ENCODE data around the gene PAQR5. TPM values are rescaled to one million over a fixed set of nuclear protein-coding genes. Genes with fewer than 3 reads are reported as not detected.
"Not testable (repeated sequence)": the region's sequence is repeated elsewhere in the genome, so short reads cannot be mapped to it uniquely, and the experiment has no call there.

Gene PAQR5
- total RNA-seq, 1 donor from 2014 or later: not detected

DNA sequence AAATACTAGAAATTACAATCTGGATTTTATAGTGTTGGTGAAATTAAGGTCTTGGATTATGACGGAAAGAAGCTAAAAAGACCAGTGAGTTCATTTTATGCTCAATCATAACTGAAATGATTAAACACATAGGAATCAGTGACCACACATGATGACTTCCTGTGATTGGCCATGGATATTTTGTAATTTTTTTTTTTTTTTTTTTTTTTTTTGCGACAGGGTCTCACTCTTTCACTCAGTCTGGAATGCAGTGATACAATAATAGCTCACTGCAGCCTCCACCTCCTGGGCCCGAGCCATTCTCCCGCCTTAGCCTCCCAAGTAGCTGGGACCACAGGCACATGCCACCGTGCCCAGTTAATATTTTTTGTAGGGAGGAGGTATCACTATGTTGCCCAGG, 47.4 kb downstream of the PAQR5 start:
- DNase-seq (ENCODE audit: extremely low read depth, low read depth, low spot score): no peak

DNA sequence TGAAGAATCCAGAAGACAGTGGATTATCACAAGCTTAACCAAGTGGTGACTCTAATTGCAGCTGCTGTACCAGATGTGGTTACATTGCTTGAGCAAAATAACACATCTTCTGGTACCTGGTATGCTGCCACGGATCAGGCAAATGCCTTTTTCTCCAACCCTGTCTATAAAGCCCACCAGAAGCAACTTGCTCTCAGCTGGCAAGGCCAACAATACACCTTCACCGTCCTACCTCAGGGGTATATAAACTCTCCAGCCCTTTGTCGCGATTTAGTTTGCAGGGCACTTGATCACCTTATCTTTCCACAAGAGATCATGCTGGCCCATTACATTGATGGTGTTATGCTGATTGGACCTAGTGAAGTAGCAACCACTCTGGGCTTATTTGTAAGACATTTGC, 52.6 kb downstream of the PAQR5 start:
- DNase-seq (ENCODE audit: extremely low read depth, low read depth, low spot score): no peak

DNA sequence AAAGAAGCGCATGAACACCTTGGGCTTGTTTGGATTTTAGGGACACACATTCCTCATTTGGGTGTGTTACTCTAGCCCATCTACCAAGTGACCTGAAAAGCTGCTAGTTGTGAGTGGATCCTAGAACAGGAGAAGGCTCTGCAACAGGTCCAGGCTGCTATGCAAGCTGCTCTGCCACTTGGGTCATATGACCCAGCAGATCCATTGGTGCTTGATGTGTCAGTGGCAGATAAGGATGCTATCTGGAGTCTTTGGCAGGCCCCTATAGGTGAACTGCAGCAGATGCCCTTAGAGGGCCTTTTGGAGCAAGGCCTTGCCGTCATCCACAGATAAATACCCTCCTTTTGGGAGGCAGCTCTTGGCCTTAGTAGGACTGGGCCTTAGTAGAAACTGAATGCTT, 53.2 kb downstream of the PAQR5 start:
- DNase-seq (ENCODE audit: extremely low read depth, low read depth, low spot score): no peak

DNA sequence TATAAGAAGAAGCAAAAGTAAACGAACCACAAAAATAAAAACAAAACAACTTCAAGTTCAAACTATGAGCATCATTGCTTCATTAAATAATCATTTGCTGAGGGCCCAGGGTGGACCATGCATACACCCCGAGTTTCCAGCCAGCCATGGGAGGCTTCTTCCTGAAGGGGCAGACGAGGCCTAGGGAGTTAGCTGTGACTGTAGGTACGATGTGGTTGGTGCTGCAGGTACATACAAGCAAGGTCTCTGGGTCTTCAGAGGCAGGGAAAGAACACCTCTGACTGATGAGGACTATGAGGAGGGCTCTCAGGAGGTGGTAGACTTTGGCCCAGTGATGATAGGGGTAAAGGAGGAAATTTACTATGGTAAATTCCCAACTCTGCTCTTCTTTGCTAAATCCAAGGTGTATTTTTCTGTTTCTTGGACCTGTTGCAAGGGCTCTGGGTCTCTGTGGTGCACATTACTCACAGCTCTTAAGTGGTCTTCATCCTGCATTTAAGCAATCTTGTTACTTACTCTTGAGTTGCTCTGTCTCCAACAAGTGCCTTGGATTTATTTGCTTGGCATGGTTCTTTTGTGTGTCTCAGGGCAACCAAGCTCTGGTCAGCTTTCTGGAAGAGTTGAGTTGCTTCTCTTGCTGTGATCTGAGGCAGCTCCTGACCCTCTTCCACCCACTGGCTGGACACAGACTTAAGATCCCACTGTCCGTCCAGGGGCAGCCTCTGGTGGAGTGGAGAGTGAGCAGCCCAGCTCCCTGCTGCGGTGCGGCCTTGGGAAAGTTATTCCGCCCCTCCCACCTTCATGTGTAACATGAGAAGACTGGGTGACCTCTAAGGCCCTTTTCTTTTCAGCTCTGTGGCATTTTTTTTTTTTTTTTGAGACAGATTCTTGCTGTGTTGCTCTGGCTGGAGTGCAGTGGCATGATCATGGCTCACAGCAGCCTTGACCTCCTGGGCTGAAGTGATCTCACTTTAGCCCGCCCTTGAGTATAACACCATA, 59.4 kb downstream of the PAQR5 start:
- DNase-seq (ENCODE audit: extremely low read depth, low read depth, low spot score): no peak

DNA sequence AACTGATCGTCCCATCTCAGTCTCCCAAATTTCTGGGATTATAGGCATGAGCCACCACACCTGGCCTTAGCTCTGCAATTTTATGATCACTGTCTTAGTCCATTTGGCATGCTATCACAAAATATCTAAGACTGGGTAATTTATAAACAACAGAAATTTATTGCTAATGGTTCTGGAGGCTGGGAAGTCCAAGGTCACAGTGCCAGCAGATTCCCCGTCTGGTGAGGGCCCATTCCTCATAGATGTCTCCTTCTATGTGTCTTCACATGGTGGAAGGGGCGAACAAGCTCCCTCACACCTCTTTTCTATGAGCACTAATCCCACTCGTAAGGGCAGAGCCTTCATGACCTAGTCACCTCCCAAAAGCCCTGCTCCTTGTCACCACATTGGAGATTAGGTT, 60.1 kb downstream of the PAQR5 start:
- DNase-seq (ENCODE audit: extremely low read depth, low read depth, low spot score): no peak

DNA sequence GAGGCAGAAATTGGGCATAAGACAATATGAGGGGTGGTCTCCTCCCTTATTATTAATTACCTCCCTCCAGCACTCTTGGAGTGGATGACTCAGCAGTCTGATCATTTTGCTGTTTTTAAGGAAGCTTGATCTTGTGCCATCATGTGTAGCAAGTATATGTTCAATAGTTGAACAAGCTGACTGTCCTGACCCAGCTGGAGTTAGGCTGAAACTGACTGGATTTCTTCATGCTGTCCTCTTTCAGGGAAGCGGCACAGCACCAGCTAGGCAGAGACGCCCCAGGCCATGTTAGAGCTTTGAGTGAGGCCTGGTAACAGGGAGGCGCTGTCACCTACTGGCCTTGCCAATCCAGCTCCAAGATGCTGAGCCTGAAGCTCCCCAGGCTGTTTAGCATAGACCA, 61.0 kb downstream of the PAQR5 start:
- DNase-seq (ENCODE audit: extremely low read depth, low read depth, low spot score): no peak

DNA sequence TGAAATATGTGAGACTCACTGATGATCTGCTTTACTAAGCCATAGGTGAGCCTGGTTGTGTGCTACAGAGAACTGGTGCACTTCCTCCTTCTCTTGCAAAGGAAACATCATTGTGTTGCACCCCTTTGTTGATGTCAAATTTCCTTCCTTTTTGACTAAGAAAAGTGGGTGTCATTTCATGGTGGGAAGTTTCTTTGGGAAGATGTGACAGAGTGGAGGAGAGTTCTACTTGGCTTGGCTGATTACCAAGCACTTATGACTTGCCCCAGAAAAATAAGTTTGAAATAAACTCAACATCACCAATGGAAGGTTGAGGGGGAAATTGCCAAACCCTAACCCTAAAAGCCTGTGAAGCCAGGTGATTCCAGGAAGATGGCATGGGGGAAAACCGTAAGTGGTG, 61.9 kb downstream of the PAQR5 start:
- no peak for DNase-seq (ENCODE audit: extremely low read depth, low read depth, low spot score)

DNA sequence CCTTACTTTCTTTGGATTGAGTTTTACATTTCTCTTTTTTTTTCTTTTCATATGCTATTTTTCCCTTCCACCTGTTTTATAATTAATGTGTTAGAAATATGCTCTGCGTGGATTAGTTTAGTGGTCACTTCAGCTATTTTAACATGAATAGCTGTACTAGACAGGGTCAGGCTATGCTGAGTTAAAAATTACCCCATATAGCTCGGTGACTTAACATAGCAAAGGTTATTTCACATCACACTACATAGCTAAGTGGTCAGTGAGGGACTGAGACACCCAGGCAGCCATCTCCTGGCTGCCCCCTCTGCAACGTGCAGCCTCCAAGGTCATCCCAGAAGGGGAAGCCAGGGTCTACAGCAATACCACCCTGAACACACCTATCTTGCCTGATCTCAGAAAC, 68.5 kb downstream of the PAQR5 start:
- no peak for DNase-seq (ENCODE audit: extremely low read depth, low read depth, low spot score)

DNA sequence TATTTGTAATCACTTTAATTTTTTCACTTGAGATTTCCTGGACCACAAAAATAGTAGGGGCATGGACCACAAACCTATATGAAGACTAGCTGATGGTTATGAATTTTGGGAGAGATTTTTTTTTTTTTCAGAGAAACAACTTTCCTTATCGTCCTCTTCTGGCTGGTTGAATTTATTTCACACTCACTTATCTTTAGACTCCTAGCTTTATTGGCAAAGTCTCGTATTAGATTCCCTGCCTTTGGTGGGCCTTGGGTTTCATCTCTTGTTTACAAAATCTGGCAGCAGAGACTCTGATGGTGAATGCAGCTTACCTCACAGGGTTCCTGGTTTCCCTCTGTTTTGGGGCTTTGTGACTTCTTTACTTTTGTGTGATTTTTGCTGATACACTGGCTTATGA, 70.9 kb downstream of the PAQR5 start:
- DNase-seq (ENCODE audit: extremely low read depth, low read depth, low spot score): no peak

DNA sequence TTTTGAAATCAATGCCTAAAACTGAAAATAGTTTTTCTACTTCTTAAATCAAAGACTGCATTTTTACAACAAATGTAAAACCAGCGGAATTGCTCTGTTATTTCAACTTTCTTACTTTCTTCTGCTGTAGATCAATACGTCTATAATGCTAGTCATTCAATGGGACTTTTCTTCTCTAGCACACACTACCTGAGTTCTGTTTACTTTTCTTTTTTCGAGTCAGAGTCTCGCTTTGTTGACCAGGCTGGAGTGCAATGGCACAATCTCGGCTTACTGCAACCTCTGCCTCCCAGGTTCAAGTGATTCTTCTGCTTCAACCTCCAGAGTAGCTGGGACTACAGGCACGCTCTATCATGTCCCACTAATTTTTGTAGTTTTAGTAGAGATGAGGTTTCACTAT, 74.7 kb downstream of the PAQR5 start:
- no peak for DNase-seq (ENCODE audit: extremely low read depth, low read depth, low spot score)

DNA sequence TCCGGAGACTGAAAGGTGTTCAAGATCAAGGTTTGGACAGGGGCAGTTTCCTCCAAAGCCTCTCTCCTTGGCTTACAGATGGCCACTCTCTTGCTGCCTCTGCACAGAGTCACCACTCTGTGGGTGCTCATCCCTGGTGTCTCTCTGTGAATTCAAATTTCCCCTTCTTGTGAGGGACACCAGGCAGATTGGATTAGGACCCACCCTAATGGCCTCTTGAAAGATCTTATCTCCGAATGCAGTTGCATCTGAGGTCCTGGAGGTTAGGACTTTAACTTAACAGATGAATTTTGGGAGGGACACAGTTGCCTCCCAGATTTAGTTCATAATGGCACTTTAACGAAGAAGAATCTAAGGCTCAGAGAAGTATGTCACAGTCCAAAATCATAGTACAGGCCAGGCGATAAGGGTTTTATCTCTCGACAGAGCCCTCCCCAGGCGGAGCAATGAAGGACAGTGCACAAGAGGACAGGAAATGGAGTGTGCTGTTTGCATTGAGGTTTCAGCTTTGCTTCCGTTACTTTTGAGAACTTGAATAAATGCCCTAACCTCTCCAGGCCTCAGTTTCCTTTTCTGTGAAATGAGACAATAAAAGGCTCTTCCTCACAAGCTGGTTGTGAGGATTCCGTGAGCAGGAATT, 76.6 kb downstream of the PAQR5 start:
- DNase-seq (ENCODE audit: extremely low read depth, low read depth, low spot score): no peak

DNA sequence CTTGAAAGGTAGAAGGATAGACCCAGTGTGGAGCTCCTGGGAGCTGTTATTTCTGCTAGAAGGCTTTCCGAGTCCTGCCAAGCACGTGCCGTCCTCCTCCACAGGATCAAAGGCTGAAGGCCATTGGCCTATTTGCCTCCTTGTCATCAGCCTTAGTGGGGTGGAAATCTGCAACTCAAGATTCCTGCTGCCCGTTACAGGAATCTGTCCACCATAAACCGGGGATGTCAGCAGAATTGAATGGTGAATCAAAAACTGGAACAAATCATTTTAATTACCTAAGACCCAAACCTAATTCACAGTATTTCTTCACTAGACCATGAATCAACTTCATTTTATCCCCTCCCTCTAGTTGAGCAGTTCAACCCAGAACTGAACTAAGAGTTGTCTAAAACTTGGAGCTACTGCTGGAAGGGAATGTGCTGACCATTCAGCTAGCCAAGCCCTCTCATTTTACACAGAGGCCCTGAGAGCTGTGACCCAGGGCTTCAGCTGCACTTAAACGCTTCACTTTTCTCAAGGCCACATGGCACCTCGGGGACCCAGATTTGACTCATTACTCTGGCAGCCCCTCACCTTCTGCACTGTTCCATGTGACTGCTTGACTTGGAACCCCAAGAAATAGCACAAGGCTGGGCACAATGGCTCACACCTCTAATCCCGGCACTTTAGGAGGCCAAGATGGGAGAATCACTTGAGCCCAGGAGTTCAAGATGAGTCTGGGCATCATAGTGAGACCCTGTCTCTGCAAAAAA, 78.7 kb downstream of the PAQR5 start:
- no peak for DNase-seq (ENCODE audit: extremely low read depth, low read depth, low spot score)

DNA sequence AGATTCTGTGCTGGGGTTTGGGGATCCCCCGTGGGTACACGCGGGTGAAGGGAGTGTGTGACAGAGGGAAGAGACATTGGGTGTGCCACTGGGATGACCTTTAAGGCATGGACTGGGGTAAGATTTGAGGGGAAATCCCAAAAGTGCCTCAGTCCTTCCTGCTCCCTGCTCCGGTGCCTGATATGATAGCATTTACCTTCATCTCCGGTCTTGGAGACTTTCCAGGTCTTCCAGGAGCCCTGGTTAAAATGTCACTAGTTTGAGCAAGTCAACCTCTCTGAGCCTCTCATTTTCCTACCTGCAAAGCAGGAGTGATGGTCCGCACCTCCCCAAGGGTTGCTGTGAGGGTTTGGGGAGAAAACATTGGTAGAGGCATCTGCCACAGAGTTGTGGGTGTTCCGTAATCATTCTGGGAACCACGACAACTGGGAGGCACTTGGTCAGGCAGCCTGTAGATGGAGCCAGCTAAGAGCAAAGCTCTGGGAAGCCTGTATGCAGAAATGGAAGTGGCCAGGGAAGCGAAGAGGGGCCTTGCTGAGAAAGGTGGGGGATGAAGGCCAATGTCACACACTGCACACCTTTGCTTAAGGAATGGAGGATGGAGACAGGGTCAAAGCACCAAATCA, 81.5 kb downstream of the PAQR5 start:
- DNase-seq (ENCODE audit: extremely low read depth, low read depth, low spot score): no peak

DNA sequence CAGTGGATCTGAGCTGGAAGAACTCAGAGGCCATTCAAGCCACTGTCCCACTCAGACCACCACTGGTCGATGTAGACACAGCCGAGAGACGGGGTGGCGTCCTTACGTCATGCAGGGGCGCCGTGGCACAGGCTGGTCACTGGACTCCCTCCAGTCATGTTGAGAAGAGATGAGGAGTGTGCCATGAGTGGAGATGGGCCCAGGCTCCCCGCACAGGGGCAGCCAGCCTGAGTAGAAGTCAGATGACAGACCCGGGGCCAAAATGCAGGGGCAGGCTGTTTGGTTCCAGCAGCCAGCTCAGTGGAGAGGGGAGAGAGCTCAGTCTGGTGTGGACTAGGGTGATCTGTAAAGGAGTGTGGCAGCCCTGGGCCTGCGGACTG, 82.0 kb downstream of the PAQR5 start:
- DNase-seq (ENCODE audit: extremely low read depth, low read depth, low spot score): no peak

DNA sequence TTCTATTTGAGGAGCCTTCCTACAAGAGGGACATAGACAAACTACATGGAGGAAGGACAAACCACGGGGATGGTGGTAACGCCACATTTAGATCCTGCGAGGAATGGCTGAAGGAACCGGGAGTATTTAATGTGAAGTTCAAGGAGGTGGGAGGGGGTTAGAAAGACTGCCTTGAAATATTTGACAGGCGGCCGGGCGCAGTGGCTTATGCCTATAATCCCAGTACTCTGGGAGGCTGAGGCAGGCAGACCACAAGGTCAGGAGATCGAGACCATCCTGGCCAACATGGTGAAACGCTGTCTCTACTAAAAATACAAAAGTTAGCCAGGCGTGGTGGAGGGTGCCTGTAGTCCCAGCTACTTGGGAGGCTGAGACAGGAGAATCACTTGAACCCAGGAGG, 83.5 kb downstream of the PAQR5 start:
- not testable (repeated sequence) for DNase-seq (ENCODE audit: extremely low read depth, low read depth, low spot score)

DNA sequence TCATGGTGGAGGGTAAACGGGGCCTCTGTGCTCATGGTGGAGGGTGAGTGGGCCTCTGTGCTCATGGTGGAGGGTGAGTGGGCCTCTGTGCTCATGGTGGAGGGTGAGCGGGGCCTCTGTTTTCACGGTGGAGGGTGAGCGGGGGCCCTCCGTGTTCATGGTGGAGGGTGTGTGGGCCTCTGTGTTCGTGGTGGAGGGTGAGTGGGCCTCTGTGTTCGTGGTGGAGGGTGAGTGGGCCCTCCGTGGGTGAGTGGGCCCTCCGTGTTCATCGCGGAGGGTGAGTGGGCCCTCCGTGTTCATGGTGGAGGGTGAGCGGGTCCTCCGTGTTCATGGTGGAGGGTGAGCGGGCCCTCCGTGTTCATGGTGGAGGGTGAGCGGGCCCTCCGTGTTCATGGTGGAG, 85.4 kb downstream of the PAQR5 start:
- DNase-seq (ENCODE audit: extremely low read depth, low read depth, low spot score): not testable (repeated sequence)

DNA sequence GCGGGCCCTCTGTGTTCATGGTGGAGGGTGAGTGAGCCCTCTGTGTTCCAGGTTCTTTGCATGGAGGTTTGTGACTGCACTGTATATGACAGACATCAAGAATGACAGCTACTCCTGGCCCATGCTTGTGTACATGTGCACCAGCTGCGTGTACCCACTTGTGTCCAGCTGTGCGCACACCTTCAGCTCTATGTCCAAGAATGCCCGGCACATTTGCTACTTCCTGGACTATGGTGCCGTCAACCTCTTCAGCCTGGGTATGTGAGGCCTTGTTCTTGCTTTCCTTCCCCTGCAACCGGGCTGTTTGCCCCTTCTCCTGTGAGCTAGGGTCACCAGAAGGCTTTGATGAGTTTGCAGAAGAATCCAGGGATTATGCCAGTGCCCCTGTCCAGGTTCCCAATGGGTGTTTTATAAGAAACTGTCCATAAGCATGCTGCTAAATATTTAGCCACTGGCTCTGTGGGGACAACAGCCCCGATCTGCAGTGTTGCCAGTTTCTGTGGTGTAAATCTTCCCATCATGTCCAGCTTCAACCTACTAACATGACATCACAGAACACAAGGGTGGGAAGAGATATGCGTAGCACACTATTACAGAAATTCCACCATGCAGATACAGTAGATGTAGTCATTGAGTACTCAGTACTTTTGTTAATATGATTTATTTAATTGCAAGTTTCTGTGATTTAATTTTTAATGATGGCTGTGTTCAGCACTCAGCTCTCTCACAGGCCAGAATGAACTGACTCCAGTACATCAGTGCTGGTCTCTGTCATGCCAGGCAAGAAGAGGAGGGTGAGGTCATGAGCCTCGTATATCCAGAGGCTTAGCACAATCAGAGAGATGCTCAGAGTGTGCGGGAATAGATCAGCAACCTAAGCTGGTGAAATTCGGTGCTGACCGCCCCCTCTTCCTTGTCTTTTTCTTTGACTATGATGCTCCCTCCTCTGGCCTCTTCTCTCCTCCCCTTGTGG, 86.2 kb downstream of the PAQR5 start:
- DNase-seq (ENCODE audit: extremely low read depth, low read depth, low spot score): no peak

DNA sequence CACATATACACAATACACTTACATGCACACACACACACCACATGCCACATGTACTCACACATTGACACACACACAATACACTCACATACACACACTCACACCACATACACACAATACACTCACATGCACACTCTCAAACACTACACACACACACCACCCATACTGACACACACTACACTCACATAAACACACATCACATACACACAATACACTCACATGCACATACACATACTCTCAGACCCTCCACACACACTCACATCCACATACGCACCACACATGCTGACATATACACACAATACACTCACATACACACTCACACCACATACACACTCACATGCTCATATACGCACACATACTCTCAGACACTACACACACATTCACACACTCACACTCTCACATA, 87.1 kb downstream of the PAQR5 start:
- DNase-seq (ENCODE audit: extremely low read depth, low read depth, low spot score): no peak

DNA sequence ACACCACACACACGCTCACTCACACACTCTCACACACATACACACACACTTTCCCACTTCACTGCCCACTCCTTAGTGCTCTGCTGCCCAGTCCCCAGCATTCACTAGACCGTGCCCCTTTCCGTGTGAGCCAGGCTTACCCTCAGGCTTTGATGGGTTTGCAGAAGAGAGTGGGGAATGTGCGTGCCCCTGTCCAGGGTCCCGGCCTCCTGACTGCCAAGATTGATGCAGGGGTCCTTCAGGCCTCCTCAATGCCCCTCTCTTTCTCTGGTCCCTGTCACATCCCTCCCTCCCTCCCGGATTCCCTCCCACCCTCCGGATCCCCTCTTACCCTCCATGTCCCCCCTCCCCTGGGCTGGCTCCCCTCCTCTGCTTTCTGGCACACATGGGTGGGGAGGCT, 87.6 kb downstream of the PAQR5 start:
- DNase-seq (ENCODE audit: extremely low read depth, low read depth, low spot score): no peak

DNA sequence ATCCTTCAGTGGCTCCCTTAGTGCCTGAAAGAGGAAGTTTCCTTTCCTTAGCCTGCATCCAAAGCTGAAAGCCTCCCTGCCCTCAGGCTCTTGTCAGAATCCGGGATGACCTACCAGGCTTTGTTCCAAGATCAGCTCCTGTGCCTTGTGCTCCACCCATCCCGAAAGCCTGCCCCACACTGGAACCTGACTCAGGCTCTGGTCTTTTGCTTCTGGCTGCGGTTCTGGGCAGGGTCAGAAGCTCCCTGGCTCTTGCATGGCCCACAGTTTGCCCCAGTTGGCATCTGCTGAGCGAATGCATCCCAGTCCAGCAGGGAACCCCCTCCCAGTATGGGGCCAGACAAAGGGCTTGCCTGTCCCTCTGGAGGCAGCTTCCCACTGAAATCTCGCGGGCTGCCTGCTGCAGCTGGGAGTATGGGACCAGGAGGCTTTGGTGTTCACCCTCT, 89.6 kb downstream of the PAQR5 start:
- no peak for DNase-seq (ENCODE audit: extremely low read depth, low read depth, low spot score)

Data from glomerular endothelial cell (primary cell).